HCT116 (cell line): ENCODE results near the gene MBNL2. TPM values are rescaled to one million over a fixed set of nuclear protein-coding genes. Genes with fewer than 3 reads are reported as not detected.

Experiments
- ATAC-seq: fragments of 200-7000 bp; cut with Tn5 transposase; 2 replicates; pipeline ENCODE4 v1.9.1; 2020; ENCODE audit warnings: mild to moderate bottlenecking, moderate library complexity
- BruUV-seq: library from RNA; stranded (reverse); fragments of 400-500 nt; replicated peaks from 2 replicates; lab custom pipeline; 2021; lab: Mats Ljungman, UMichigan
- CTCF ChIA-PET: fragments of 300-600 bp; sonication (Branson Sonifier 250); formaldehyde crosslinking; loops from one replicate; lab custom pipeline; 2021; ENCODE audit warnings: antibody characterized with exemption; lab: Charles Lee
- POLR2A ChIA-PET: fragments of 300-600, 350-600 bp; sonication (Branson Sonifier 250); formaldehyde crosslinking; loops from one replicate; lab custom pipeline; 2021; ENCODE audit warnings: antibody characterized with exemption; lab: Charles Lee
- RAD21 ChIA-PET, 2 experiments: fragments of 300-600 bp; sonication (Branson Sonifier 250); formaldehyde crosslinking; loops; one replicate each; lab custom pipeline; 2023; ENCODE audit warnings: low total read pairs in 2 of 2; ENCODE audit not compliant: uncharacterized antibody in 2 of 2, unreplicated experiment in 2 of 2, low non-redundant PET in 1 of 2; lab: Charles Lee
- DNase-seq: peaks from one replicate; pipeline ENCODE4 v3.0.0-alpha.2; 2010; ENCODE audit warnings: low read depth, low spot score
- H2AFZ ChIP-seq: fragments of 200-600 bp; shearing (Covaris generic), sonication (generic); 2 replicates; pipeline ENCODE4 v1.6.1; 2017; ENCODE audit warnings: low read depth, mixed run types, mixed read lengths, antibody characterized with exemption, low read length; ENCODE audit not compliant: poor library complexity, severe bottlenecking
- H3K27ac ChIP-seq: 2 replicates; pipeline ENCODE4 v1.5.1; 2012; ENCODE audit warnings: low read depth, low read length
- H3K27me3 ChIP-seq: fragments of 200-600 bp; sonication (generic); 2 replicates; pipeline ENCODE4 v1.6.1; 2016; ENCODE audit warnings: mixed run types, low read length, mixed read lengths; ENCODE audit not compliant: insufficient read depth
- H3K36me3 ChIP-seq, 2 experiments: fragments of 200-500 bp in 1 of 2; fragments of 200-600 bp in 1 of 2; sonication (Bioruptor generic) in 1 of 2; sonication (generic) in 1 of 2; 2 replicates each; pipeline versions ENCODE4 v1.5.1 to v1.6.1; 2014 to 2016; ENCODE audit warnings: low read length in 2 of 2, inconsistent platforms in 1 of 2, mixed read lengths in 1 of 2, mixed run types in 1 of 2; ENCODE audit not compliant: insufficient read depth in 2 of 2, control insufficient read depth in 1 of 2
- H3K4me1 ChIP-seq, 2 experiments: fragments of 200-600 bp in 1 of 2; sonication (generic) in 1 of 2; 2 replicates each; pipeline versions ENCODE4 v1.5.1 to v1.6.1; 2012 to 2017; ENCODE audit warnings: low read length in 2 of 2, inconsistent platforms in 1 of 2, mild to moderate bottlenecking in 1 of 2, mixed read lengths in 1 of 2, mixed run types in 1 of 2, moderate library complexity in 1 of 2; ENCODE audit not compliant: insufficient read depth in 2 of 2, control insufficient read depth in 1 of 2
- H3K4me2 ChIP-seq: fragments of 200-600 bp; sonication (generic); 2 replicates; pipeline ENCODE4 v1.6.1; 2017; ENCODE audit warnings: mixed run types, low read length, mixed read lengths
- H3K4me3 ChIP-seq, 2 experiments: fragments of 200-600 bp in 1 of 2; sonication (generic) in 1 of 2; replicated peaks in 1 of 2; 2 replicates each; pipeline ENCODE4 v1.5.1; 2011 to 2016; ENCODE audit warnings: low read length in 2 of 2, control low read depth in 1 of 2, low read depth in 1 of 2, mild to moderate bottlenecking in 1 of 2, mixed read lengths in 1 of 2, mixed run types in 1 of 2
- H3K79me2 ChIP-seq: fragments of 200-600 bp; sonication (generic); 2 replicates; pipeline ENCODE4 v1.6.1; 2017; ENCODE audit warnings: mild to moderate bottlenecking, mixed run types, low read length, moderate library complexity, mixed read lengths; ENCODE audit not compliant: insufficient read depth
- H3K9ac ChIP-seq: fragments of 200-600 bp; sonication (generic); 2 replicates; pipeline ENCODE4 v1.6.1; 2016; ENCODE audit warnings: low read length, mixed read lengths
- H3K9me2 ChIP-seq: fragments of 200-600 bp; sonication (generic), shearing (Covaris generic); 2 replicates; pipeline ENCODE4 v1.6.1; 2017; ENCODE audit warnings: mixed run types, mild to moderate bottlenecking, moderate library complexity; ENCODE audit not compliant: insufficient read depth
- H3K9me3 ChIP-seq, 2 experiments: fragments of 200-500 bp in 1 of 2; fragments of 200-600 bp in 1 of 2; sonication (Bioruptor generic) in 1 of 2; sonication (generic) in 1 of 2; 2 replicates each; pipeline ENCODE4 v1.6.1; 2014 to 2017; ENCODE audit warnings: low read length in 2 of 2, mixed read lengths in 2 of 2, inconsistent platforms in 1 of 2, low read depth in 1 of 2, mild to moderate bottlenecking in 1 of 2, mixed run types in 1 of 2, moderate library complexity in 1 of 2; ENCODE audit not compliant: control insufficient read depth in 1 of 2, insufficient read depth in 1 of 2
- H4K20me1 ChIP-seq: fragments of 200-600 bp; sonication (generic), shearing (Covaris generic); 2 replicates; pipeline ENCODE4 v1.6.1; 2017; ENCODE audit warnings: mixed run types, mild to moderate bottlenecking, moderate library complexity; ENCODE audit not compliant: insufficient read depth
- ATF3 ChIP-seq: IDR thresholded peaks from 2 replicates; pipeline ENCODE4 v1.6.1; 2012
- CEBPB ChIP-seq: IDR thresholded peaks from 2 replicates; pipeline ENCODE4 v1.6.1; 2012; ENCODE audit warnings: low read depth
- EGR1 ChIP-seq: IDR thresholded peaks from 2 replicates; pipeline ENCODE4 v1.6.1; 2012; ENCODE audit warnings: low read depth
- ELF1 ChIP-seq: IDR thresholded peaks from 2 replicates; pipeline ENCODE4 v1.6.1; 2012; ENCODE audit warnings: low read depth, borderline replicate concordance
- EZH2phosphoT487 ChIP-seq: fragments of 200-600 bp; IDR thresholded peaks from 2 replicates; pipeline ENCODE4 v1.6.1; 2018; ENCODE audit warnings: antibody characterized with exemption, borderline replicate concordance
- JUND ChIP-seq: IDR thresholded peaks from 2 replicates; pipeline ENCODE4 v1.6.1; 2012
- MAX ChIP-seq: IDR thresholded peaks from 2 replicates; pipeline ENCODE4 v1.6.1; 2012
- POLR2A ChIP-seq: IDR thresholded peaks from 2 replicates; pipeline ENCODE4 v1.7.0; 2011; ENCODE audit warnings: borderline replicate concordance; ENCODE audit not compliant: insufficient read depth, insufficient read length; ENCODE audit errors: extremely low read depth
- POLR2AphosphoS5 ChIP-seq: IDR thresholded peaks from 2 replicates; pipeline ENCODE4 v1.6.1; 2011; ENCODE audit warnings: mild to moderate bottlenecking, low read depth, low read length, moderate library complexity
- RAD21 ChIP-seq: IDR thresholded peaks from 2 replicates; pipeline ENCODE4 v1.6.1; 2012; ENCODE audit warnings: low read depth, mild to moderate bottlenecking
- REST ChIP-seq: IDR thresholded peaks from 2 replicates; pipeline ENCODE4 v1.6.1; 2012; ENCODE audit warnings: low read depth
- SRF ChIP-seq: IDR thresholded peaks from 2 replicates; pipeline ENCODE4 v1.6.1; 2012; ENCODE audit warnings: low read depth
- YY1 ChIP-seq: IDR thresholded peaks from 2 replicates; pipeline ENCODE4 v1.6.1; 2011; ENCODE audit warnings: low read length, low read depth, moderate library complexity, mild to moderate bottlenecking; ENCODE audit not compliant: insufficient replicate concordance; ENCODE audit errors: extremely low read depth
- ZFX ChIP-seq: fragments of 450-650 bp; IDR thresholded peaks from 2 replicates; pipeline ENCODE4 v1.6.1; 2017
- ZNF274 ChIP-seq: fragments of 200-500 bp; sonication (Bioruptor generic); IDR thresholded peaks from 2 replicates; pipeline ENCODE4 v1.6.1; 2014; ENCODE audit warnings: mild to moderate bottlenecking, low read depth, low read length, inconsistent platforms
- intact Hi-C: fragments of 100-400 bp; cut with micrococcal nuclease; formaldehyde crosslinking; loops from 2 replicates; pipeline ENCODE4 v1.10.0; 2022
- total RNA-seq: library from RNA; stranded (reverse); gene quantifications from one replicate; pipeline ENCODE4 v1.2.1, GENCODE V29; 2021; ENCODE audit not compliant: unreplicated experiment

The MBNL2 gene
- total RNA-seq, 1 experiment from 2014 or later, result 73.9 TPM

GRCh38 chr13:97431171-97431764 is 209.1 kb downstream of the MBNL2 start:
- ATAC-seq (no peak), DNase-seq (no peak)
- Histone ChIP-seq H3K4me1 (peaks cover 7 to 23% of the 10 kb centered on the region in 2 experiments), H3K36me3 (no peaks in the 10 kb centered on the region), H3K27ac (no peak overlapping the region), H3K9me3 (no peaks in the 10 kb centered on the region), H3K4me3 (no peak overlapping the region), H3K27me3 (no peaks in the 10 kb centered on the region), H2AFZ (no peak overlapping the region), H3K79me2 (peaks cover 17% of the 10 kb centered on the region), H3K9ac (no peak overlapping the region), H3K4me2 (no peak overlapping the region), H3K9me2 (no peaks in the 10 kb centered on the region), H4K20me1 (no peaks in the 10 kb centered on the region)
- intact Hi-C loops, result loop anchor here (10.0 kb wide), 1 partner anchor 544 kb away; no protein-coding TSS in a partner anchor
- RAD21 ChIA-PET, result no interaction called here
- POLR2A ChIA-PET, result no interaction called here
- TF ChIP-seq ZFX (no peak), EZH2phosphoT487 (no peak), YY1 (no peak), CEBPB (no peak), EGR1 (no peak), MAX (no peak), POLR2AphosphoS5 (no peak), RAD21 (no peak), ELF1 (no peak), JUND (no peak), REST (no peak), POLR2A (no peak), SRF (no peak), ZNF274 (no peak), ATF3 (no peak)
- no TSS peak for BruUV-seq
- CTCF ChIA-PET, result no interaction called here
